Stimulated activated CD8-positive, alpha-beta memory T cell treated with anti-CD3 and anti-CD28 coated beads, Interleukin-12 subunit alpha, Interleukin-12 subunit beta, amount 100 ng/mL, for 24 hours (primary cell): ENCODE data around the gene COL4A2.
"Not testable (repeated sequence)": the region's sequence is repeated elsewhere in the genome, so short reads cannot be mapped to it uniquely, and the experiment has no call there.

Experiments used
- DNase-seq: peaks from one replicate; pipeline ENCODE4 v3.0.0-alpha.2; 2020; ENCODE audit errors: extremely low read depth

The COL4A2 gene

GRCh38 chr13:110307767-110308655, 927 bp downstream of the COL4A2 start:
- DNase-seq: no peak

DNA sequence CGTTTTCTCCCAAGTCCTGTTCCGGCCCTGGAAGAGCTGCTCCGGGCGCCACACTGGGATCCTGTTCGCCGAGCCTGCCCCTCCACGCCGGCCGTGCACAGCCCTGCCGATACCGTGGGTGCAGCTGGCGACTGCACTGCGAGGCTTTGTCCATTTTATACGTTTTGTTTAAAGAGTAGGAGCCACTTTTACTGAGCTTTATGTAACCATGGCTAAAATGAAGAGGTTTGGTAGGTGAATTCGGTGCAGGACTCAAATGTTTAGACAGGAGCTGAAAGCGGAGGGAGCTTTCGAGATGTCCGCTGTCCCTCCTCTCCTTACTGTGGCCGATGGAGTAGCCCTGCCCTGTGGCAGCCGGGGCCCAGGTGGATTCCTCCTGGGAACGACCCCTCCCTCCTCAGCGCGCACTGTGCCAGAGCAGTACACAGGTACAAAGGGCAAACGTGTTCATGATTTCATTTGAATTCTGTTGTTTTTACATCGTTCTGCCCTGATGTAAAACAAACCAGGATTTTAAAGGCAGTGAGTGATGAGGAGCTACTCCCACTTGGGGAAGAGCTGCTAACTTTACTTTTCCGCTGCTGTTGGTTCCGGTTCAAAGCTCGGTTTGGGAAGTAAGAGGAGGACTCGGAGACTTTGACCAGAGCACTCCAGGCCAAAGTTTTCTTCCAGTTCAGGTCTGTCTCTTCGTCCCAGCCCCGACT, 1.7 kb downstream of the COL4A2 start:
- DNase-seq: no peak

DNA sequence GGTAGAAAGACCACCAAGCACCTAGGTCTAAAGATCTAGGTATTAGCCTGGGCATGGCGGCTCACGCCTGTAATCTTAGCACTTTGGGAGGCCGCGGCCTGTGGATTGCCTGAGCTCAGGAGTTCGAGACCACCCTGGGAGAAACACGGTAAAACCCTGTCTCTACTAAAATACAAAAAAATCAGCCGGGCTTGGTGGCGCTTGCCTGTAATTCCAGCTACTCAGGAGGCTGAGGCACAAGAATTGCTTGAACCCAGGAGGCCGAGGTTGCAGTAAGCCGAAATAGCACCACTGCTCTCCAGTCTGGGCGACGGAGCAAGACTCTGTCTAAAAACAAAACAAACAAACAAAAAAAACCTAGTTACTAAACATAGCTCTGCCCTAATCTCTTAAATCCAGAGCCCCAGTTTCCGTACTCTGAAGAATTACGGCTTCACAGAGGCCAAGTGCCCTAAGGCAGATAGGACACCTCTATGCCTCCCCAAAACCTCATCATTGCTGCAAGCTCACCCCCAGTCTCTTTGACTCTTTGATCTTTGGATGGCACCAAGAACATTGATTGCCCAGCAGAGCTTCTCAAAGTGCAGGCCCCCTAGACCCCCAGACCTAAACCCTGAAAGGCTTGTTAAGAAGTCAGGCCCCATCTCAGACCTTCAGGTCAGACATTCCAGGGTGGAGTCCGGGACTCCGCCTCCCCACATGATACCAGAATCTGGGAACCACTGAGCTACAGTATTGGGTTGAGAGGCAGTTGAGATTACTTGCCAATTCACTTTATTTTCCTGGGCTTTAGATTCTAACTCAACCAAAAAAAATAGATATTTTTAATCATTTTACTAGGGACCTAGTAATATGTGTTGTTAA, 2.8 kb downstream of the COL4A2 start:
- DNase-seq: no peak

GRCh38 chr13:110310541-110311442, 3.7 kb downstream of the COL4A2 start:
- no peak for DNase-seq

DNA sequence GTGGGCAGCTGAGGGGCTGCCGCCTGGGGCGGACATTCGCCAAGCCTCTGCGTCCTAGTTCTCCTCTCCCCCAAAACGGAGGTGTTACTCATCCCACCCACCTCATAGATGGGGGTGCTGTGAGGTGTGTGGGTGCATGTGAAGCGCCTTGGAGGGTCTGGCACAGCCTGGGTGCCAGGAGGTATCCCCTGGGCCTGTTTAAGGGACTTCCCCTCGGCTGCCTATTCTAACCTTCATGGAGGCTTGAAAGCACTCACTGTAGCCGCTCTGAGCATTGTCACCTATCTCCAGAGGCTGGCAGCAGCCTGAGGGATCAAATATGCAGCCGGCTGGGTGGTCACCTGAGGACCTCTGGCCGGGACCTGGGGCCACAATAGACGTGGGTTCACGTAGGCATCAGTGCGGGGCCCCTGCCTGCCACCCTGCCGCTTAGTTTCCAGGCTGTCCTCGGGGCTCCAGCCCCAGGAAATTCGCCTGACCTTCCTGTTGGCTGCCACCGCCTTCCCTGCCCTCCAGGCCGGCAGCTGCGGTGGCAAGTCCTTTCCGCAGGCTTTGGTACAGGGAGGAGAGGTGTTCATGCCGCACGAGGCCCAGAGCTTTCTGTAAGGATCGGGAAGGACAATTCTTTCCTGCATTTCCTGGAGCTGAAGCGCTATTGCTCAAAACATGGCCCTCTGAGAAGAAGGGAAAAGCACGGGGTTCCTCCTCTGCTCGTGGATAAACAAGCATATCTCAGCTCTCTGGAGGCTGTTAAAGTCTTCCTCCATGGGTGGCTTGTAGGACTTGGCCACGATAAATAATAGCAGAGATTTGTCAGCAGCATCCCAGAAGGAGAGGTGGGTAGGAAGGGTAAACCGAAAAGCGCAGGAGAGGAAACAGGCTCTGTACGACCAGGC, 4.6 kb downstream of the COL4A2 start:
- DNase-seq: no peak

GRCh38 chr13:110312339-110313031, 5.4 kb downstream of the COL4A2 start:
- no peak for DNase-seq

DNA sequence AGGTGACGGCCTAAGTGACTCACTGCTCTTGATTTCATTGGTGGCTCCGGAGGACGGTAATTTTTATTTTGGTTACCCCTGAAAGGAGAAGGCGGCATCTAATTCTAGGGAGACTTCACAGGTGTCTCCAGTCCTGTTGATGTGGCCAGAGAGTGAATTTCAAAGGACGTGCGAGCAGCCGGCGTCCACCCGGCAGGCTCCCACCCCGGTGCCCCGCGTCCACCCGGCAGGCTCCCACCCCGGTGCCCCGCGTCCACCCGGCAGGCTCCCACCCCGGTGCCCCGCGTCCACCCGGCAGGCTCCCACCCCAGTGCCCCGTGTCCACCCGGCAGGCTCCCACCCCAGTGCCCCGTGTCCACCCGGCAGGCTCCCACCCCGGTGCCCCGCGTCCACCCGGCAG, 6.2 kb downstream of the COL4A2 start:
- not testable (repeated sequence) for DNase-seq

DNA sequence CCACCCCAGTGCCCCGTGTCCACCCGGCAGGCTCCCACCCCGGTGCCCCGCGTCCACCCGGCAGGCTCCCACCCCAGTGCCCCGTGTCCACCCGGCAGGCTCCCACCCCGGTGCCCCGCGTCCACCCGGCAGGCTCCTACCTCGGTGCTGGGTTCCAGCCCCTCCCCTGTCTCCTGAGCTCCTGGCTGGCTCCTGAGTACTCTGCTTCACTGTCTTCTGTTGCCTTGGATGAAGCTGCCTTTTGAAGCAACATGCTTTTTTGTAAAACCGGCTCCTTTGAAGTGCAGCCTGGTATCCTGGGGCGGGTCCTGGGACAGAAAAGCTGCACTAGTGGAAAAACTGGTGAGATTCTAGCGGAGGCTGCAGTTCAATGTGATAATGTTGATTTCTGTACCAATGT, 6.6 kb downstream of the COL4A2 start:
- not testable (repeated sequence) for DNase-seq

GRCh38 chr13:110314516-110315245, 7.6 kb downstream of the COL4A2 start:
- DNase-seq: no peak

DNA sequence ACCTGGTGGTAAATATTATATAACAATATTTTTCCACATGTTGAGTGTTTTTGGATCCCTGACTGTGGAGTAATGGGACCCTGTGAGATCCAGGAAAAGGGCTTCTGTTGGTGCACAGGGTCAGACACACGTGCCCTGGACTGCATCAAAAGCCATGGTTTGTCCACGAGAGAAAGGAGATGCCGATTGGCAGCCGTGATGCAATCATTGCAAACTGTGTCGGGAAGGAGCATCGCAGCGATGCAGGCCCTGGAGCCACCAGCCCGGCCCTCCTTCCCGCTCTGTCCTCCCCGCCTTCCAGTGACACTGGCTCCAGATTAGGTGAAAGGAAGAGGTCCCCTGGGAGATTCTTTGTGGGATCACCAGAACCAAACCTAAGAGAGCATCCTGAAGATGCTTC, 9.1 kb downstream of the COL4A2 start:
- no peak for DNase-seq

- no peak for DNase-seq
Observed at GRCh38 chr13:110317093-110317492, 10.0 kb downstream of the COL4A2 start.

DNA sequence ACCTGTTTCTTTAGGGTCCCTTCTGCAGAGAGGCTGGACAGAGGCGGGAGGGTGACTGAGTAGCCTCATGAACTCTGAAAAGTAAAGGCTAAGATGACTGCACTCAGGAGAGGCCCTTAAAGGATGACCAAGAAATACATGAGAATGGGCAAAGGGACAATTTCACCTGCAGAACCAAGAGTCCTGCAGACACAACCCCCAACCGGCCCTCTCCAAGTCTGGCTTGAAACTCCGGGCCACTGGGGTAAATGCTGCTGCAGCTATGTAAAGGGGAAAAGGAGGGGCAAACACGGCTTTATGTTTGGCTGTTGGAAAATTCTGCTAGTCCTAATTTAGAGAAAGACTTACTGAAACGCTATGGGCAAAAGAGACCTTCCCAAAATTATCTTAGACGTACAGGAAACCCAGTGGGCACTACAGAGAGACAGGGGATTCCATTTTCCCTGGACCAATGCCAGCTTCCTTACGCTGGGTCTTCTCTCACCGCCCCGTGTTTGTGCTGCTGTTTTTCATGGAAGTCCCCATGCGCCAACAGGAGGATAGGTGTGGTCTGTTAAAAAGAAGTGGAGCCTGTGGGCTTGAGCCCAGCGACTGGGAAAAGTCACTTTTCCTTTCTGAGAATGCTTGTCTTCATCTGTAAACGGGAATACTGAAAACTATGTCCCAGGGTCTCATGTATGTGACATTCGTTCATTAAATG, 10.6 kb downstream of the COL4A2 start:
- DNase-seq: no peak

DNA sequence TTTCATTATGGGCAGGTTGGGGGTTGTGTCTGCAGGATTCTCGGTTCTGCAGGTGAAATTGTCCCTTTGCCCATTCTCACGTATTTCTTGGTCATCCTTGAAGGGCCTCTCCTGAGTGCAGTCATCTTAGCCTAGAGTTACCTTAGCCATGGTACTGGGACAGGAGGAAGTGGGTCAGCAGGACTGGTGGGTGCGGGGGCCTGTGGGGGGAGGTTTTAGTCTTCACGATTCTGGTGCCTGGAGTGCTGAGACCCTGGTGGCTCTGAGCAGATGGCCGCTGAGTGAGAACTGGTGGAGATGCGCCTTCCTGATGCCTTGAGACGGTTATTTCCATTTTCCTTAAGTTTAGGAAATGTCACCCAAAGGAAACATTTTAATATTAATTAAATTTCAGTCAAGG, 11.8 kb downstream of the COL4A2 start:
- no peak for DNase-seq

- DNase-seq: no peak
Observed at GRCh38 chr13:110319397-110319773, 12.3 kb downstream of the COL4A2 start.

- no peak for DNase-seq
Observed at GRCh38 chr13:110319774-110320509, 12.9 kb downstream of the COL4A2 start.

- DNase-seq: no peak
Observed at GRCh38 chr13:110320645-110321044, 13.6 kb downstream of the COL4A2 start.

- DNase-seq: not testable (repeated sequence)
Observed at GRCh38 chr13:110321573-110321972, 14.5 kb downstream of the COL4A2 start.
